ENCODE data around the gene TIMP1. TPM values are rescaled to one million over a fixed set of nuclear protein-coding genes. Genes with fewer than 3 reads are reported as not detected.

Gene TIMP1
- polyA plus RNA-seq, 1 of the 3 experiments (the other 2 are of a cell fraction), result 323 TPM

Small RNA genes lying within 50 kb of the gene (small RNA-seq; reads per million reads assigned to genes)
- gene MIR4769, result 0 reads per million in 7 experiments

Other genes with a start within 250 kb of the TIMP1 start
- 0.12 and 0.23 TPM in 2 replicates for gene ZNF157, start 211.9 kb upstream of the TIMP1 start, polyA plus RNA-seq (2012; rRNA removed)
- 2.7 and 3.1 TPM in 2 replicates for gene ZNF41, start 99.2 kb upstream of the TIMP1 start, polyA plus RNA-seq (2012; rRNA removed)
- gene ARAF, start 21.2 kb upstream of the TIMP1 start, polyA plus RNA-seq (2012; rRNA removed), result 43.7 and 48.6 TPM in 2 replicates
- 0.02 and 0.08 TPM in 2 replicates for gene SYN1, start 37.4 kb downstream of the TIMP1 start, polyA plus RNA-seq (2012; rRNA removed)
- 0.03 and 0.19 TPM in 2 replicates for gene CFP, start 47.5 kb downstream of the TIMP1 start, polyA plus RNA-seq (2012; rRNA removed)
- gene ELK1, start 68.1 kb downstream of the TIMP1 start, polyA plus RNA-seq (2012; rRNA removed), result 14.6 and 17.0 TPM in 2 replicates
- 169 and 205 TPM in 2 replicates for gene UXT, start 76.7 kb downstream of the TIMP1 start, polyA plus RNA-seq (2012; rRNA removed)